ENCODE data around the gene CAV2. TPM values are rescaled to one million over a fixed set of nuclear protein-coding genes. Genes with fewer than 3 reads are reported as not detected.

Gene CAV2
- total RNA-seq, 1 donor from 2014 or later, result 150 TPM

GRCh38 chr7:116539879-116540278 lies 40.3 kb downstream of the CAV2 start:
- H3K4me3 ChIP-seq (ENCODE audit: low read depth, low read length), result no peak overlapping the region
- H3K36me3 ChIP-seq (ENCODE audit: control insufficient read depth, insufficient read depth, low read length), result peaks cover 25% of the 10 kb centered on the region
- no peak for TF ChIP-seq CTCF (IDR thresholded peaks at IDR 0.05; ENCODE audit: insufficient read depth, low read length, severe bottlenecking)
- H3K27me3 ChIP-seq (ENCODE audit: control insufficient read depth, insufficient read depth, low read length), result no peaks in the 10 kb centered on the region
- no peak for DNase-seq (ENCODE audit: low read depth)
- no peak for FAIRE-seq

GRCh38 chr7:116540743-116541142 lies 41.2 kb downstream of the CAV2 start:
- no peak overlapping the region for H3K4me3 ChIP-seq (ENCODE audit: low read depth, low read length)
- DNase-seq (ENCODE audit: low read depth), result peak; percentile 26
- no peak for FAIRE-seq
- peaks cover 26% of the 10 kb centered on the region for H3K36me3 ChIP-seq (ENCODE audit: control insufficient read depth, insufficient read depth, low read length)
- no peaks in the 10 kb centered on the region for H3K27me3 ChIP-seq (ENCODE audit: control insufficient read depth, insufficient read depth, low read length)
- no peak for TF ChIP-seq CTCF (IDR thresholded peaks at IDR 0.05; ENCODE audit: insufficient read depth, low read length, severe bottlenecking)

- no peak for FAIRE-seq
- Histone ChIP-seq H3K27me3 (ENCODE audit: control insufficient read depth, insufficient read depth, low read length) (no peaks in the 10 kb centered on the region), H3K4me3 (ENCODE audit: low read depth, low read length) (no peak overlapping the region), H3K36me3 (ENCODE audit: control insufficient read depth, insufficient read depth, low read length) (peaks cover 21% of the 10 kb centered on the region)
- DNase-seq (ENCODE audit: low read depth), result no peak
- no peak for TF ChIP-seq CTCF (IDR thresholded peaks at IDR 0.05; ENCODE audit: insufficient read depth, low read length, severe bottlenecking)
Observed at GRCh38 chr7:116541951-116542350, 42.4 kb downstream of the CAV2 start.

- no peak for FAIRE-seq
- DNase-seq (ENCODE audit: low read depth), result no peak
- no peak for TF ChIP-seq CTCF (IDR thresholded peaks at IDR 0.05; ENCODE audit: insufficient read depth, low read length, severe bottlenecking)
Observed at GRCh38 chr7:116542618-116543017, 43.1 kb downstream of the CAV2 start.

GRCh38 chr7:116543664-116544063 lies 44.1 kb downstream of the CAV2 start:
- Histone ChIP-seq H3K27me3 (ENCODE audit: control insufficient read depth, insufficient read depth, low read length) (no peaks in the 10 kb centered on the region), H3K36me3 (ENCODE audit: control insufficient read depth, insufficient read depth, low read length) (peaks cover 19% of the 10 kb centered on the region), H3K4me3 (ENCODE audit: low read depth, low read length) (no peak overlapping the region)
- no peak for TF ChIP-seq CTCF (IDR thresholded peaks at IDR 0.05; ENCODE audit: insufficient read depth, low read length, severe bottlenecking)
- DNase-seq (ENCODE audit: low read depth), result peak; percentile 61
- FAIRE-seq, result no peak

More at GRCh38 chr7:116542618-116543017, 43.1 kb downstream of the CAV2 start:
- Histone ChIP-seq H3K36me3 (ENCODE audit: control insufficient read depth, insufficient read depth, low read length) (peaks cover 20% of the 10 kb centered on the region), H3K4me3 (ENCODE audit: low read depth, low read length) (no peak overlapping the region), H3K27me3 (ENCODE audit: control insufficient read depth, insufficient read depth, low read length) (no peaks in the 10 kb centered on the region)

GRCh38 chr7:116544487-116544886 lies 44.9 kb downstream of the CAV2 start:
- H3K4me3 ChIP-seq (ENCODE audit: low read depth, low read length), result no peak overlapping the region
- DNase-seq (ENCODE audit: low read depth) (no peak), FAIRE-seq (no peak)
- TF ChIP-seq CTCF (IDR thresholded peaks at IDR 0.05; ENCODE audit: insufficient read depth, low read length, severe bottlenecking), result no peak
- no peaks in the 10 kb centered on the region for H3K27me3 ChIP-seq (ENCODE audit: control insufficient read depth, insufficient read depth, low read length)
- H3K36me3 ChIP-seq (ENCODE audit: control insufficient read depth, insufficient read depth, low read length), result peaks cover 18% of the 10 kb centered on the region
